A549 (cell line): ENCODE measurements around the gene RSF1. TPM values are rescaled to one million over a fixed set of nuclear protein-coding genes. Genes with fewer than 3 reads are reported as not detected.

Source experiments
- ATAC-seq, 2 experiments: fragments of 200-7000 bp in 1 of 2; fragments of >200 bp in 1 of 2; cut with Nextera tagmentation in 1 of 2; cut with Tn5 transposase in 1 of 2; 3 replicates each; pipeline versions ENCODE4 v1.8.0 to v1.9.1; 2018 to 2020; ENCODE audit warnings: mild to moderate bottlenecking in 1 of 2, moderate library complexity in 1 of 2
- CTCF ChIA-PET: fragments of 300-600 bp; sonication (Branson Sonifier 250); formaldehyde crosslinking; extraction: SDS; loops from one replicate; lab custom pipeline; 2021; ENCODE audit warnings: antibody characterized with exemption, inconsistent platforms; lab: Yijun Ruan, JAX
- POLR2A ChIA-PET: fragments of 350-600 bp; formaldehyde crosslinking; extraction: SDS; loops from one replicate; lab custom pipeline; 2021; ENCODE audit warnings: antibody characterized with exemption, inconsistent platforms; lab: Yijun Ruan, JAX
- DNase-seq, 2 experiments: peaks; one replicate each; pipeline versions ENCODE4 v3.0.0 to v3.0.0-alpha.2; 2011 to 2016; ENCODE audit warnings: low read depth in 1 of 2, low spot score in 1 of 2
- FAIRE-seq: peaks from 2 replicates; lab custom pipeline; 2011; peaks lifted over from hg19 to GRCh38; lab: Jason Lieb, UNC
- H3K27ac ChIP-seq, 2 experiments: fragments of >200 bp; sonication (Bioruptor Twin); formaldehyde crosslinking; 3 replicates each; pipeline ENCODE4 v1.5.1; 2016 to 2017
- H3K4me1 ChIP-seq: fragments of >200 bp; sonication (Bioruptor Twin); formaldehyde crosslinking; 3 replicates; pipeline ENCODE4 v1.6.1; 2016
- H3K4me2 ChIP-seq: fragments of >200 bp; sonication (Bioruptor Twin); formaldehyde crosslinking; 3 replicates; pipeline ENCODE4 v1.6.1; 2016
- H3K4me3 ChIP-seq: fragments of >200 bp; sonication (Bioruptor Twin); formaldehyde crosslinking; 3 replicates; pipeline ENCODE4 v1.5.1; 2016
- H3K9me3 ChIP-seq: fragments of >200 bp; sonication (Bioruptor Twin); formaldehyde crosslinking; 3 replicates; pipeline ENCODE4 v1.6.1; 2016
- CBX2 ChIP-seq: fragments of 200-600 bp; sonication (generic); IDR thresholded peaks from 2 replicates; pipeline ENCODE4 v1.6.1; 2016; ENCODE audit warnings: low read depth, mild to moderate bottlenecking, borderline replicate concordance
- EHF ChIP-seq: fragments of 250-450 bp; sonication (Bioruptor Pico); IDR thresholded peaks from 2 replicates; pipeline ENCODE4 v1.5.0; 2020; ENCODE audit warnings: mild to moderate bottlenecking
- ESRRA ChIP-seq: fragments of 150-350 bp; IDR thresholded peaks from 2 replicates; pipeline ENCODE4 v1.6.1; 2014; ENCODE audit warnings: mild to moderate bottlenecking, low read length, borderline replicate concordance
- FOSB ChIP-seq: fragments of 250-450 bp; sonication (Bioruptor Pico); IDR thresholded peaks from 2 replicates; pipeline ENCODE4 v1.5.0; 2020; ENCODE audit warnings: mild to moderate bottlenecking, moderate library complexity
- FOXS1 ChIP-seq: fragments of 250-450 bp; sonication (Bioruptor Pico); IDR thresholded peaks from 2 replicates; pipeline ENCODE4 v1.5.0; 2020; ENCODE audit warnings: mild to moderate bottlenecking, moderate library complexity
- GATA3 ChIP-seq: IDR thresholded peaks from 2 replicates; pipeline ENCODE4 v1.6.1; 2012; ENCODE audit warnings: borderline replicate concordance
- HDAC2 ChIP-seq: fragments of 200-600 bp; sonication (generic); IDR thresholded peaks from 2 replicates; pipeline ENCODE4 v1.6.1; 2016
- HOXB13 ChIP-seq: fragments of 250-450 bp; sonication (Bioruptor Pico); IDR thresholded peaks from 2 replicates; pipeline ENCODE4 v1.5.0; 2020; ENCODE audit warnings: low read depth, mild to moderate bottlenecking, moderate library complexity
- JUN ChIP-seq, 2 experiments: fragments of >200 bp; sonication (Bioruptor Twin); formaldehyde crosslinking; IDR thresholded peaks; 2 replicates in 1 of 2; 3 replicates in 1 of 2; pipeline ENCODE4 v1.6.1; 2016 to 2017
- JUNB ChIP-seq: fragments of >200 bp; sonication (Bioruptor Twin); formaldehyde crosslinking; IDR thresholded peaks from 2 replicates; pipeline ENCODE4 v1.6.1; 2016
- MAZ ChIP-seq: fragments of 150-350 bp; IDR thresholded peaks from 2 replicates; pipeline ENCODE4 v1.6.1; 2014; ENCODE audit warnings: antibody characterized with exemption, low read depth, low read length, borderline replicate concordance
- NFE2L2 ChIP-seq: fragments of 150-350 bp; conservative IDR thresholded peaks from 2 replicates; pipeline ENCODE4 v1.6.1; 2014; ENCODE audit warnings: low read length
- NPAS2 ChIP-seq: fragments of 250-450 bp; sonication (Bioruptor Pico); IDR thresholded peaks from 2 replicates; pipeline ENCODE4 v1.8.0; 2022; ENCODE audit warnings: mild to moderate bottlenecking, moderate library complexity, borderline replicate concordance
- RAD21 ChIP-seq, 2 experiments: fragments of >200 bp in 1 of 2; sonication (Bioruptor Twin) in 1 of 2; formaldehyde crosslinking in 1 of 2; IDR thresholded peaks in 1 of 2; conservative IDR thresholded peaks in 1 of 2; 2 replicates in 1 of 2; 3 replicates in 1 of 2; pipeline ENCODE4 v1.6.1; 2012 to 2018; ENCODE audit warnings: inconsistent platforms in 1 of 2
- RFX5 ChIP-seq: fragments of 450-650 bp; IDR thresholded peaks from 2 replicates; pipeline ENCODE4 v1.7.1; 2014; ENCODE audit warnings: antibody characterized with exemption, mild to moderate bottlenecking, moderate library complexity
- RNF2 ChIP-seq: fragments of 200-600 bp; sonication (generic); IDR thresholded peaks from 2 replicates; pipeline ENCODE4 v1.6.1; 2016; ENCODE audit warnings: low read depth, mild to moderate bottlenecking, antibody characterized with exemption, moderate library complexity, borderline replicate concordance
- SMC3 ChIP-seq: fragments of >200 bp; sonication (Bioruptor Twin); formaldehyde crosslinking; IDR thresholded peaks from 3 replicates; pipeline ENCODE4 v1.6.1; 2018; ENCODE audit warnings: inconsistent platforms
- TFCP2L1 ChIP-seq: fragments of 250-450 bp; sonication (Bioruptor Pico); IDR thresholded peaks from 2 replicates; pipeline ENCODE4 v1.5.0; 2021; ENCODE audit warnings: mild to moderate bottlenecking
- TP53 ChIP-seq: fragments of 250-450 bp; sonication (Bioruptor Pico); IDR thresholded peaks from 2 replicates; pipeline ENCODE4 v1.5.0; 2021; ENCODE audit warnings: mild to moderate bottlenecking, moderate library complexity
- ZC3H11A ChIP-seq: fragments of 450-650 bp; IDR thresholded peaks from 2 replicates; pipeline ENCODE4 v1.6.1; 2014; ENCODE audit warnings: antibody characterized with exemption, mild to moderate bottlenecking
- ZNF302 ChIP-seq: fragments of 250-450 bp; sonication (Bioruptor Pico); IDR thresholded peaks from 2 replicates; pipeline ENCODE4 v1.9.0; 2021; ENCODE audit warnings: inconsistent platforms, mild to moderate bottlenecking, moderate library complexity
- WGBS: methylation state at CpG from one replicate; pipeline ENCODE4 v1.1.6; 2017; ENCODE audit errors: missing lambda C conversion rate; 5-methylcytosine and 5-hydroxymethylcytosine counted together
- polyA plus RNA-seq, 4 experiments: library from polyadenylated mRNA; depleted of rRNA in 3 of 4; stranded (reverse); fragments of >200 nt; fragmentation: RNase III in 1 of 4; extraction: RNeasy Plus Mini Kit Qiagen cat#74134 plus additional on column Dnase treatment in 1 of 4; gene quantifications; 2 replicates in 3 of 4; 3 replicates in 1 of 4; pipeline ENCODE4 v1.2.3, GENCODE V29; 2011 to 2017
- TF ChIP-seq, protein P1 (sequence below): fragments of 250-450 bp; sonication (Bioruptor Pico); IDR thresholded peaks from 2 replicates; pipeline ENCODE4 v1.5.0; 2020; ENCODE audit warnings: low read depth, mild to moderate bottlenecking, moderate library complexity
- TF ChIP-seq, protein P2 (sequence below): fragments of 200-600 bp; sonication (generic); IDR thresholded peaks from 2 replicates; pipeline ENCODE4 v1.6.1; 2016; ENCODE audit warnings: antibody characterized with exemption, mild to moderate bottlenecking, moderate library complexity
- TF ChIP-seq, protein P3 (sequence below): fragments of >200 bp; sonication (Bioruptor Twin); formaldehyde crosslinking; IDR thresholded peaks from 3 replicates; pipeline ENCODE4 v1.5.1; 2016

RSF1 gene
- polyA plus RNA-seq, 2 of the 4 experiments (the other 2 are of a cell fraction), result 18.8 to 29.6 TPM

DNA sequence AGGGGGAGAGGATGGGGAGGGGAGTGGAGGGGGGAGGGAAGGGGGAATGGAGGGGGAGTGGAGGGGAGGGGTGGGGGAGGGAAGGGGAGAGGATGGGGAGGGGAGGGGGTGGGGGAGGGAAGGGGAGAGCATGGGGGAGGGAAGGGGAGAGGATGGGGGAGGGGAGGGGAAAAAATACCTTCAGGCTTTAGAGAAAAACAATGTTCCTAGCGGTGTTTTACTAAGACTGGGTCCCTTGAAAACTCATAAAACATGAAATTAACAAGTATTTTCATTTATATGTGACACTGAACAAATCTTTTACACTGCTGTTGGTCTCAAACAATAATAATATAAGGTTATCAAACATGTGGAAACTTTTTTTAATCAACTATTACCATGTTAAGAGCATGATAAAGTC is 42.4 kb downstream of the RSF1 start:
- ChIA-PET POLR2A (no interaction called here), CTCF (interaction anchor here (0.8 to 1.1 kb wide), 3 partner anchors 11 to 222 kb away, joined by 3 to 5 read pairs (median 4); no protein-coding TSS in a partner anchor)
- Histone ChIP-seq H3K4me2 (no peak overlapping the region), H3K4me1 (no peaks in the 10 kb centered on the region), H3K27ac (no peak overlapping the region), H3K9me3 (no peaks in the 10 kb centered on the region), H3K4me3 (no peak overlapping the region)
- TF ChIP-seq TP53 (CRISPR knock-in tag) (no peak), ZNF302 (no peak), ZC3H11A (no peak), FOXS1 (CRISPR knock-in tag) (no peak), NPAS2 (CRISPR knock-in tag) (no peak), RAD21 (conservative IDR thresholded peaks at IDR 0.05 in 1 of 2, IDR thresholded peaks at IDR 0.05 in 1 of 2) (no peak), NFE2L2 (no peak), EHF (no peak), GATA3 (no peak), RNF2 (no peak), MAZ (no peak), CBX2 (no peak), RFX5 (no peak), HOXB13 (CRISPR knock-in tag) (no peak), JUN (IDR thresholded peaks at IDR 0.05) (no peak), JUNB (no peak), TFCP2L1 (CRISPR knock-in tag) (no peak), ESRRA (no peak)
- TF ChIP-seq, protein P1, sequence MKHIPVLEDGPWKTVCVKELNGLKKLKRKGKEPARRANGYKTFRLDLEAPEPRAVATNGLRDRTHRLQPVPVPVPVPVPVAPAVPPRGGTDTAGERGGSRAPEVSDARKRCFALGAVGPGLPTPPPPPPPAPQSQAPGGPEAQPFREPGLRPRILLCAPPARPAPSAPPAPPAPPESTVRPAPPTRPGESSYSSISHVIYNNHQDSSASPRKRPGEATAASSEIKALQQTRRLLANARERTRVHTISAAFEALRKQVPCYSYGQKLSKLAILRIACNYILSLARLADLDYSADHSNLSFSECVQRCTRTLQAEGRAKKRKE (CRISPR knock-in tag), result no peak
- TF ChIP-seq, protein P2, sequence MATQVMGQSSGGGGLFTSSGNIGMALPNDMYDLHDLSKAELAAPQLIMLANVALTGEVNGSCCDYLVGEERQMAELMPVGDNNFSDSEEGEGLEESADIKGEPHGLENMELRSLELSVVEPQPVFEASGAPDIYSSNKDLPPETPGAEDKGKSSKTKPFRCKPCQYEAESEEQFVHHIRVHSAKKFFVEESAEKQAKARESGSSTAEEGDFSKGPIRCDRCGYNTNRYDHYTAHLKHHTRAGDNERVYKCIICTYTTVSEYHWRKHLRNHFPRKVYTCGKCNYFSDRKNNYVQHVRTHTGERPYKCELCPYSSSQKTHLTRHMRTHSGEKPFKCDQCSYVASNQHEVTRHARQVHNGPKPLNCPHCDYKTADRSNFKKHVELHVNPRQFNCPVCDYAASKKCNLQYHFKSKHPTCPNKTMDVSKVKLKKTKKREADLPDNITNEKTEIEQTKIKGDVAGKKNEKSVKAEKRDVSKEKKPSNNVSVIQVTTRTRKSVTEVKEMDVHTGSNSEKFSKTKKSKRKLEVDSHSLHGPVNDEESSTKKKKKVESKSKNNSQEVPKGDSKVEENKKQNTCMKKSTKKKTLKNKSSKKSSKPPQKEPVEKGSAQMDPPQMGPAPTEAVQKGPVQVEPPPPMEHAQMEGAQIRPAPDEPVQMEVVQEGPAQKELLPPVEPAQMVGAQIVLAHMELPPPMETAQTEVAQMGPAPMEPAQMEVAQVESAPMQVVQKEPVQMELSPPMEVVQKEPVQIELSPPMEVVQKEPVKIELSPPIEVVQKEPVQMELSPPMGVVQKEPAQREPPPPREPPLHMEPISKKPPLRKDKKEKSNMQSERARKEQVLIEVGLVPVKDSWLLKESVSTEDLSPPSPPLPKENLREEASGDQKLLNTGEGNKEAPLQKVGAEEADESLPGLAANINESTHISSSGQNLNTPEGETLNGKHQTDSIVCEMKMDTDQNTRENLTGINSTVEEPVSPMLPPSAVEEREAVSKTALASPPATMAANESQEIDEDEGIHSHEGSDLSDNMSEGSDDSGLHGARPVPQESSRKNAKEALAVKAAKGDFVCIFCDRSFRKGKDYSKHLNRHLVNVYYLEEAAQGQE, result no peak
- no peak for FAIRE-seq
- ATAC-seq, result no peak
- WGBS, result 92% methylated on average over 1 of the region's 1 CpG
- DNase-seq, result no peak

DNA sequence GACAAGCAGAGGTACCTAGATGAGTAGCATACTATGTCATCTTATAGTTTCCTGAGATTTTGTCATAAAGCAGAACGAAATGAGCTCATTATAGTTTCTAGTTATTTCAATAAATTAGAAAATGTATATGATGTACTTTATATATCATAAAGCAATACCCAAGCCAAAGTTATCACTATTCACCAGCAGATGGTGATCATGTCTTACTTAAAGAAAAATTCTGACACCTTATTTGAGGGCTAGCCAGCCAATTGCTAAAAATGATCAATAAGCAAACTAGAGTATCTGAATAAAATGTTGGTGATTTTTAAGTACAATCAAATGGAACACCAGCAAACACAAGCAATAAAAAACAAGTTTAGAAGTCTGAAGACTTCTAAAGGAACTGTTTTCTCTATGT is 44.1 kb downstream of the RSF1 start:
- 20% methylated on average over 1 of the region's 1 CpG for WGBS
- H3K4me1 ChIP-seq, result no peaks in the 10 kb centered on the region
- POLR2A ChIA-PET, result interaction anchor here (1.3 kb wide), 1 partner anchor 218 kb away, joined by 3 read pairs; the partner anchor contains the start of gene INTS4
- ATAC-seq (peak in 1 of 2 experiments; percentile 57; a peak in 1 of 6 replicates), FAIRE-seq (no peak)
- H3K4me2 ChIP-seq, result no peak overlapping the region
- no peak overlapping the region for H3K27ac ChIP-seq
- TF ChIP-seq RFX5 (no peak), SMC3 (peak; percentile 42; the same call in 2 of the 3 replicates), FOSB (CRISPR knock-in tag) (no peak), JUNB (no peak), RAD21 (conservative IDR thresholded peaks at IDR 0.05 in 1 of 2, IDR thresholded peaks at IDR 0.05 in 1 of 2) (peak; percentile 65 to 70), HDAC2 (no peak)
- TF ChIP-seq, protein P3, sequence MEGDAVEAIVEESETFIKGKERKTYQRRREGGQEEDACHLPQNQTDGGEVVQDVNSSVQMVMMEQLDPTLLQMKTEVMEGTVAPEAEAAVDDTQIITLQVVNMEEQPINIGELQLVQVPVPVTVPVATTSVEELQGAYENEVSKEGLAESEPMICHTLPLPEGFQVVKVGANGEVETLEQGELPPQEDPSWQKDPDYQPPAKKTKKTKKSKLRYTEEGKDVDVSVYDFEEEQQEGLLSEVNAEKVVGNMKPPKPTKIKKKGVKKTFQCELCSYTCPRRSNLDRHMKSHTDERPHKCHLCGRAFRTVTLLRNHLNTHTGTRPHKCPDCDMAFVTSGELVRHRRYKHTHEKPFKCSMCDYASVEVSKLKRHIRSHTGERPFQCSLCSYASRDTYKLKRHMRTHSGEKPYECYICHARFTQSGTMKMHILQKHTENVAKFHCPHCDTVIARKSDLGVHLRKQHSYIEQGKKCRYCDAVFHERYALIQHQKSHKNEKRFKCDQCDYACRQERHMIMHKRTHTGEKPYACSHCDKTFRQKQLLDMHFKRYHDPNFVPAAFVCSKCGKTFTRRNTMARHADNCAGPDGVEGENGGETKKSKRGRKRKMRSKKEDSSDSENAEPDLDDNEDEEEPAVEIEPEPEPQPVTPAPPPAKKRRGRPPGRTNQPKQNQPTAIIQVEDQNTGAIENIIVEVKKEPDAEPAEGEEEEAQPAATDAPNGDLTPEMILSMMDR, result peak; percentile 60
- TF ChIP-seq, all 56 proteins: peak for 3
- Histone ChIP-seq H3K4me3 (no peak overlapping the region), H3K9me3 (no peaks in the 10 kb centered on the region)
- CTCF ChIA-PET, result interaction anchor here (0.5 to 2.6 kb wide), 6 partner anchors 13 to 275 kb away, joined by 3 to 10 read pairs (median 4); no protein-coding TSS in a partner anchor
- peak in 1 of 2 experiments; percentile 21 for DNase-seq
